T-helper 1 cell treated with Interleukin-12 subunit alpha and Interleukin-12 subunit beta and Interleukin-4 antibody, amounts not matched to agents 30 ng/mL and 1 ng/mL, for 36 hours (primary cell): ENCODE data around the gene DCDC1. TPM values are rescaled to one million over a fixed set of nuclear protein-coding genes. Genes with fewer than 3 reads are reported as not detected.

Source experiments
- intact Hi-C: fragments of 100-400 bp; cut with micrococcal nuclease; formaldehyde crosslinking; loops from one replicate; pipeline ENCODE4 v1.15.1; 2024
- total RNA-seq: library from RNA; stranded (reverse); gene quantifications from 2 replicates; pipeline ENCODE4 v1.2.3, GENCODE V29; 2022

DCDC1 gene
- total RNA-seq: not detected in 2 replicates

GRCh38 chr11:31369348-31370329 lies at the start of gene DCDC1, which contains the start of gene DNAJC24:
TSS of gene DCDC1 (minus strand) at chr11:31369739. CDS start at chr11:31328280, 41,459 bp downstream.
TSS of gene DNAJC24 (plus strand) at chr11:31369860. CDS start at chr11:31370749, 889 bp downstream.
- intact Hi-C loops: loop anchor here (1.0 to 10.0 kb wide), 11 partner anchors 8 to 1885 kb away; partner anchors contain the start of genes ARL14EP, EIF3M, ELP4 and HIPK3

GRCh38 chr11:31419138-31419537 lies 49.6 kb upstream of the DCDC1 start:
- intact Hi-C loops: no loop called here

GRCh38 chr11:31417816-31418215 lies 48.3 kb upstream of the DCDC1 start:
- intact Hi-C loops: no loop called here

- intact Hi-C loops: no loop called here
Observed at GRCh38 chr11:31417357-31417756, 47.8 kb upstream of the DCDC1 start.

- intact Hi-C loops: no loop called here
Observed at GRCh38 chr11:31415435-31415834, 45.9 kb upstream of the DCDC1 start.

- intact Hi-C loops: no loop called here
Observed at GRCh38 chr11:31414338-31414737, 44.8 kb upstream of the DCDC1 start.

GRCh38 chr11:31412946-31413345 lies 43.4 kb upstream of the DCDC1 start:
- intact Hi-C loops: no loop called here

GRCh38 chr11:31408201-31408600 lies 38.7 kb upstream of the DCDC1 start:
- intact Hi-C loops: no loop called here

- intact Hi-C loops: no loop called here
Observed at GRCh38 chr11:31404614-31405013, 35.1 kb upstream of the DCDC1 start.

GRCh38 chr11:31397239-31397834 lies 27.8 kb upstream of the DCDC1 start:
- intact Hi-C loops: loop anchor here (1.0 to 5.0 kb wide), 5 partner anchors 410 to 779 kb away; no protein-coding TSS in a partner anchor

- intact Hi-C loops: no loop called here
Observed at GRCh38 chr11:31387379-31387778, 17.8 kb upstream of the DCDC1 start.

GRCh38 chr11:31383116-31383515 lies 13.6 kb upstream of the DCDC1 start:
- intact Hi-C loops: no loop called here

GRCh38 chr11:31375879-31376278 lies 6.3 kb upstream of the DCDC1 start:
- intact Hi-C loops: no loop called here

GRCh38 chr11:31366795-31367194 lies 2.7 kb downstream of the DCDC1 start:
- intact Hi-C loops: loop anchor here (10.0 kb wide), 1 partner anchor 1888 kb away; the partner anchor contains the start of gene HIPK3

- intact Hi-C loops: loop anchor here (10.0 kb wide), 1 partner anchor 1893 kb away; the partner anchor contains the start of gene HIPK3
Observed at GRCh38 chr11:31361743-31362142, 7.8 kb downstream of the DCDC1 start.

- intact Hi-C loops: no loop called here
Observed at GRCh38 chr11:31355817-31356216, 13.7 kb downstream of the DCDC1 start.

GRCh38 chr11:31355131-31355530 lies 14.4 kb downstream of the DCDC1 start:
- intact Hi-C loops: no loop called here

GRCh38 chr11:31351168-31351567 lies 18.4 kb downstream of the DCDC1 start:
- intact Hi-C loops: no loop called here

GRCh38 chr11:31340903-31341572 lies 28.5 kb downstream of the DCDC1 start:
- intact Hi-C loops: loop anchor here (1.0 kb wide), 2 partner anchors 28 to 616 kb away; partner anchors contain the start of genes DCDC1 and DNAJC24

GRCh38 chr11:31337806-31338205 lies 31.7 kb downstream of the DCDC1 start:
- intact Hi-C loops: no loop called here

GRCh38 chr11:31328697-31329096 lies 40.8 kb downstream of the DCDC1 start:
- intact Hi-C loops: no loop called here
